ENCODE measurements around the gene MUCL3.

DNA sequence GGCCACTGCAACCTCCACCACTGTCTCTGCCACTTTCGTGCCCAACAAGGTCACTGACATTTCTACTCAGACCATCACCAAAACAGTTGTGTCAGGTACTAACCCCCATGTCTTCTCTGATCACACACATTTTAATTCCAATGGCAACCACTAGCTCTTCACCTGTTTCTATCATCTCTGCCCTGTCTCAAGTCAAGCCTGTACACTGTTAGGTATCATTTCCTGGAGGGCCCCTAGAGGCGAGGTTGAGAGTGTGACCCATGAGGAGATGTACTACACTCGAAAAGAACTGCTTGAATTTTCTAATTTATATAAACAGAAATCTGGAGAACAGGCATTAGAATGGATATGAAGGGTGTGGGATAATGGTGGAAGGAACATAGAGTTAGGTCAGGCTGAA is 25.4 kb downstream of the MUCL3 start:
- TF ChIP-seq JUND (IDR thresholded peaks at IDR 0.05; ENCODE audit: low read length): no peak
- TF ChIP-seq, protein P1, sequence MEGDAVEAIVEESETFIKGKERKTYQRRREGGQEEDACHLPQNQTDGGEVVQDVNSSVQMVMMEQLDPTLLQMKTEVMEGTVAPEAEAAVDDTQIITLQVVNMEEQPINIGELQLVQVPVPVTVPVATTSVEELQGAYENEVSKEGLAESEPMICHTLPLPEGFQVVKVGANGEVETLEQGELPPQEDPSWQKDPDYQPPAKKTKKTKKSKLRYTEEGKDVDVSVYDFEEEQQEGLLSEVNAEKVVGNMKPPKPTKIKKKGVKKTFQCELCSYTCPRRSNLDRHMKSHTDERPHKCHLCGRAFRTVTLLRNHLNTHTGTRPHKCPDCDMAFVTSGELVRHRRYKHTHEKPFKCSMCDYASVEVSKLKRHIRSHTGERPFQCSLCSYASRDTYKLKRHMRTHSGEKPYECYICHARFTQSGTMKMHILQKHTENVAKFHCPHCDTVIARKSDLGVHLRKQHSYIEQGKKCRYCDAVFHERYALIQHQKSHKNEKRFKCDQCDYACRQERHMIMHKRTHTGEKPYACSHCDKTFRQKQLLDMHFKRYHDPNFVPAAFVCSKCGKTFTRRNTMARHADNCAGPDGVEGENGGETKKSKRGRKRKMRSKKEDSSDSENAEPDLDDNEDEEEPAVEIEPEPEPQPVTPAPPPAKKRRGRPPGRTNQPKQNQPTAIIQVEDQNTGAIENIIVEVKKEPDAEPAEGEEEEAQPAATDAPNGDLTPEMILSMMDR (IDR thresholded peaks at IDR 0.05; ENCODE audit: control extremely low read depth in 1 of 3, insufficient read depth in 1 of 3, low read depth in 1 of 3, low read length in 3 of 3): no peak
- TF ChIP-seq CHD2 (IDR thresholded peaks at IDR 0.05; ENCODE audit: low read length): no peak
- TF ChIP-seq TAF1 (IDR thresholded peaks at IDR 0.05; ENCODE audit: low read depth, low read length): no peak
- no peak for TF ChIP-seq YY1 (IDR thresholded peaks at IDR 0.05; ENCODE audit: low read depth, low read length)
- no peak for TF ChIP-seq TEAD4 (IDR thresholded peaks at IDR 0.05; ENCODE audit: low read depth, low read length)
- no peak for TF ChIP-seq HDAC6 (IDR thresholded peaks at IDR 0.05; ENCODE audit: low read depth, low read length)
- TF ChIP-seq POLR2AphosphoS5 (IDR thresholded peaks at IDR 0.05; ENCODE audit: low read depth, low read length): no peak
- no peak for TF ChIP-seq HDAC2 (IDR thresholded peaks at IDR 0.05; ENCODE audit: borderline replicate concordance in 1 of 2, low read depth in 2 of 2, low read length in 2 of 2)
- TF ChIP-seq SP1 (IDR thresholded peaks at IDR 0.05; ENCODE audit: low read depth, low read length): no peak
- TF ChIP-seq EGR1 (IDR thresholded peaks at IDR 0.05; ENCODE audit: borderline replicate concordance, low read depth, low read length): no peak
- TF ChIP-seq POLR2A (IDR thresholded peaks at IDR 0.05; ENCODE audit: control extremely low read depth in 1 of 2, low read depth in 2 of 2, low read length in 2 of 2): no peak
- TF ChIP-seq PHF8 (conservative IDR thresholded peaks at IDR 0.05; ENCODE audit: low read depth, low read length): no peak

Measured in H1 (cell line).